GM18526 (cell line): ENCODE data around the gene ULK2.

Experiments
- POLR2A ChIP-seq: IDR thresholded peaks from 3 replicates; pipeline ENCODE4 v1.6.1; 2011; ENCODE audit not compliant: insufficient read length; ENCODE audit errors: extremely low read depth

ULK2 gene

GRCh38 chr17:19781488-19782458, 86.0 kb downstream of the ULK2 start:
- TF ChIP-seq POLR2A, result no peak

- no peak for TF ChIP-seq POLR2A
These were observed 86.9 kb downstream of the ULK2 start for GRCh38 chr17:19780846-19781245.

GRCh38 chr17:19773534-19773933, 94.2 kb downstream of the ULK2 start:
- no peak for TF ChIP-seq POLR2A

GRCh38 chr17:19771971-19772630, 95.6 kb downstream of the ULK2 start:
- no peak for TF ChIP-seq POLR2A

GRCh38 chr17:19770985-19771735, 96.6 kb downstream of the ULK2 start:
- no peak for TF ChIP-seq POLR2A

GRCh38 chr17:19769946-19770652, 97.6 kb downstream of the ULK2 start:
- no peak for TF ChIP-seq POLR2A

GRCh38 chr17:19768046-19768782, 99.5 kb downstream of the ULK2 start:
- no peak for TF ChIP-seq POLR2A

GRCh38 chr17:19766421-19767270, 101.1 kb downstream of the ULK2 start:
- no peak for TF ChIP-seq POLR2A

- TF ChIP-seq POLR2A, result no peak
These were observed 101.7 kb downstream of the ULK2 start for GRCh38 chr17:19766016-19766415.

- no peak for TF ChIP-seq POLR2A
These were observed 104.3 kb downstream of the ULK2 start for GRCh38 chr17:19763416-19763815.

- TF ChIP-seq POLR2A, result no peak
These were observed 105.2 kb downstream of the ULK2 start for GRCh38 chr17:19762515-19762961.

- no peak for TF ChIP-seq POLR2A
These were observed 107.0 kb downstream of the ULK2 start for GRCh38 chr17:19760746-19761145.

GRCh38 chr17:19759568-19760549, 107.9 kb downstream of the ULK2 start:
- no peak for TF ChIP-seq POLR2A
